Karpas-422 (cell line): ENCODE data around the gene IRF2BPL. TPM values are rescaled to one million over a fixed set of nuclear protein-coding genes. Genes with fewer than 3 reads are reported as not detected.
"Not testable (repeated sequence)": the region's sequence is repeated elsewhere in the genome, so short reads cannot be mapped to it uniquely, and the experiment has no call there.

Source experiments
- DNase-seq: peaks from one replicate; pipeline ENCODE4 v3.0.0-alpha.2; 2015
- H2AFZ ChIP-seq: fragments of 200-600 bp; sonication (generic); 2 replicates; pipeline ENCODE4 v1.6.1; 2014; ENCODE audit warnings: antibody characterized with exemption, low read length, mixed read lengths
- H3K27ac ChIP-seq: fragments of 200-600 bp; sonication (generic); 2 replicates; pipeline ENCODE4 v1.5.1; 2014; ENCODE audit warnings: mild to moderate bottlenecking, low read length, moderate library complexity
- H3K27me3 ChIP-seq: fragments of 200-600 bp; sonication (generic); 2 replicates; pipeline ENCODE4 v1.6.1; 2014; ENCODE audit warnings: low read length, mixed read lengths
- H3K36me3 ChIP-seq: fragments of 200-600 bp; sonication (generic); 2 replicates; pipeline ENCODE4 v1.6.1; 2014; ENCODE audit warnings: low read length, mixed read lengths; ENCODE audit not compliant: insufficient read depth
- H3K4me1 ChIP-seq: fragments of 200-600 bp; sonication (generic); 2 replicates; pipeline ENCODE4 v1.6.1; 2014; ENCODE audit warnings: mild to moderate bottlenecking, low read length, mixed read lengths
- H3K4me2 ChIP-seq: fragments of 200-600 bp; sonication (generic); 2 replicates; pipeline ENCODE4 v1.6.1; 2014; ENCODE audit warnings: low read length, low read depth, mild to moderate bottlenecking; ENCODE audit not compliant: poor library complexity, severe bottlenecking
- H3K4me3 ChIP-seq: fragments of 200-600 bp; sonication (generic); 2 replicates; pipeline ENCODE4 v1.5.1; 2014; ENCODE audit warnings: mild to moderate bottlenecking, antibody characterized with exemption, low read length, mixed read lengths
- H3K79me2 ChIP-seq: fragments of 200-600 bp; sonication (generic); 2 replicates; pipeline ENCODE4 v1.6.1; 2014; ENCODE audit warnings: mild to moderate bottlenecking, low read length, mixed read lengths
- H3K9ac ChIP-seq: fragments of 200-600 bp; sonication (generic); 2 replicates; pipeline ENCODE4 v1.6.0; 2014; ENCODE audit warnings: low read length
- H3K9me2 ChIP-seq: fragments of 200-600 bp; sonication (generic), shearing (Covaris generic); replicated peaks from 2 replicates; pipeline ENCODE4 v1.6.0; 2014; ENCODE audit warnings: mild to moderate bottlenecking, low read length, moderate library complexity; ENCODE audit not compliant: insufficient read depth
- H3K9me3 ChIP-seq: fragments of 300-700, 200-600 bp; sonication (generic); 2 replicates; pipeline ENCODE4 v1.6.1; 2014; ENCODE audit warnings: low read length, mixed read lengths
- H4K20me1 ChIP-seq: fragments of 200-600 bp; sonication (generic); 2 replicates; pipeline ENCODE4 v1.6.1; 2014; ENCODE audit warnings: mild to moderate bottlenecking, antibody characterized with exemption, low read length, low read depth; ENCODE audit not compliant: insufficient read depth
- total RNA-seq: library from RNA; depleted of rRNA; stranded (reverse); fragments of >200 nt; shearing (Covaris generic); gene quantifications from 2 replicates; pipeline ENCODE4 v1.2.3, GENCODE V29; 2014; ENCODE audit warnings: low replicate concordance

IRF2BPL gene
- total RNA-seq, 1 experiment from 2014 or later = 11.8 TPM

DNA sequence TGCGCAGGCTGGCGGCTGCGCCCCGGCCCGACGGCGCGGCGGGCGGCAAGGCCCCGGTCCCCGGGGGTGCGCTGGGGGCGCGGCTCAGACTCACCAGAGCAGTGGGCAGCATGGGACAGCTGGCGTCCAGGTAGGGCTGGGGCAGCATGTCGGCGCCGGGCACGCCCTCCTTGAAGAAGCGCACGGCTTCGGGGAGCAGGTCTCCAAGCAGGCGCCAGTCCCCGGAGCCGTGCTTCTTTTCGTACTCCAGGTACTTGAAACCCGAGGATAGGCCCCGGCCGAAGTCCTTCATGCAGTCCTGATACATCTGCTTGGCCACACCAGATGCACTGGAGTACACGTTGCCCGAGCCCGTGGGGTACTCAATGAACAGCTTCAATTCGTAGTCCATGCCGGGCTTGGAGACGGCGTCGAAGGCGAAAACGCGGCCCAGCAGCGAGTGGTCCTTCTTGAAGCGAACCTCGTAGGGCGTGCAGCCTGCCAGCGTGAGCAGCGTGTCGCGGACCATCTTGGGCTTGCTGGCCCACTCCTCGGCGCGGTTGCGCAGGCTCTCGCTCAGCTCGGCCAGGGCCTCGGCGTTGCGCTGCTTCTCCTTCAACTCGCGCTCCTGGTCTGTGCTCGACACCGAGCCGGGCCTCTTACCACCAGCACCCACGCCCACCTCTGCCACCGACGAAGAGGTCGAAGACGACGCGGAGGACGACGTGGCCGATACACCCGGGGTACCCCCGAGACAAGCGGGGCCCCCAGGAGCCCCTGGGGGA is 2.2 kb downstream of the IRF2BPL start:
- Histone ChIP-seq H3K9ac (no peak overlapping the region), H3K36me3 (0 out of 2 replicates have a peak, but pooled peaks cover 10% of the 10 kb centered on the region), H3K4me2 (no peak overlapping the region), H3K9me3 (no peaks in the 10 kb centered on the region), H3K27me3 (no peaks in the 10 kb centered on the region), H3K27ac (no peak overlapping the region), H3K9me2 (no peaks in the 10 kb centered on the region), H4K20me1 (peaks cover 28% of the 10 kb centered on the region), H3K4me1 (peaks cover 26% of the 10 kb centered on the region), H3K79me2 (peaks cover 8% of the 10 kb centered on the region; the same call in 1 of the 2 replicates), H3K4me3 (no peak overlapping the region), H2AFZ (no peak overlapping the region)
- DNase-seq = no peak

- Histone ChIP-seq H3K27me3 (no peaks in the 10 kb centered on the region), H3K4me2 (no peak overlapping the region), H3K4me1 (peaks cover 26% of the 10 kb centered on the region), H3K4me3 (no peak overlapping the region), H3K79me2 (peaks cover 8% of the 10 kb centered on the region; the same call in 1 of the 2 replicates), H3K36me3 (0 out of 2 replicates have a peak, but pooled peaks cover 10% of the 10 kb centered on the region), H3K27ac (no peak overlapping the region), H3K9ac (no peak overlapping the region), H3K9me2 (no peaks in the 10 kb centered on the region), H4K20me1 (peaks cover 28% of the 10 kb centered on the region), H3K9me3 (no peaks in the 10 kb centered on the region), H2AFZ (no peak overlapping the region)
- no peak for DNase-seq
Observed at GRCh38 chr14:77025744-77026165, 2.8 kb downstream of the IRF2BPL start.

DNA sequence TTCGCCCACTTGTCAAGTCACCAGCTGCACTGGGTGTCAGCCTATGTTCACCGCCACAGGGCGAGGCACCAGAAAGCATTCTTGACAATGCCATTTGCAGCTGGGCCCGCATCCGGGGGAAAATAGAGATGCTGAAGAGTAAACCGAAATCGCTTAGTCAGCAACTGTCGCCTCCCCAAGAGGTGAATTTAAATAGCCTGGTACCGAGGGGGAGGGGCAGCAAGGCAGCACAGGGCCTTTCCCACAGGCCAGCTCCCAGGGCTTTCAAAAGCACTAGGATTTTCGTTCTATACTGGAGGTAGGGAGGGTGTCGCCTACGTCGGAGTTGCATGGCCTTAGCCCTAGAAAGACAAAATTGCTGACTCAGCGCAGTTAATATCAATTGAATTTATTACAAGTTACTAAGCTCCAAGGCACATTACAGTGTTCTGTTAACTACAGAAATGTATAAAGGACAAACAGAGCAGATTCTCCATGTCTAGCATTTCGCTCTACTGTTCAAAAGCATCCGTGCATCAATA is 4.3 kb downstream of the IRF2BPL start:
- Histone ChIP-seq H3K9me3 (no peaks in the 10 kb centered on the region), H3K79me2 (peaks cover 8% of the 10 kb centered on the region; the same call in 1 of the 2 replicates), H3K27ac (no peak overlapping the region), H3K9ac (no peak overlapping the region), H3K4me3 (no peak overlapping the region), H3K4me2 (no peak overlapping the region), H3K4me1 (peaks cover 21% of the 10 kb centered on the region), H3K36me3 (0 out of 2 replicates have a peak, but pooled peaks cover 10% of the 10 kb centered on the region), H3K27me3 (no peaks in the 10 kb centered on the region), H4K20me1 (peaks cover 28% of the 10 kb centered on the region), H3K9me2 (no peaks in the 10 kb centered on the region), H2AFZ (no peak overlapping the region)
- no peak for DNase-seq

DNA sequence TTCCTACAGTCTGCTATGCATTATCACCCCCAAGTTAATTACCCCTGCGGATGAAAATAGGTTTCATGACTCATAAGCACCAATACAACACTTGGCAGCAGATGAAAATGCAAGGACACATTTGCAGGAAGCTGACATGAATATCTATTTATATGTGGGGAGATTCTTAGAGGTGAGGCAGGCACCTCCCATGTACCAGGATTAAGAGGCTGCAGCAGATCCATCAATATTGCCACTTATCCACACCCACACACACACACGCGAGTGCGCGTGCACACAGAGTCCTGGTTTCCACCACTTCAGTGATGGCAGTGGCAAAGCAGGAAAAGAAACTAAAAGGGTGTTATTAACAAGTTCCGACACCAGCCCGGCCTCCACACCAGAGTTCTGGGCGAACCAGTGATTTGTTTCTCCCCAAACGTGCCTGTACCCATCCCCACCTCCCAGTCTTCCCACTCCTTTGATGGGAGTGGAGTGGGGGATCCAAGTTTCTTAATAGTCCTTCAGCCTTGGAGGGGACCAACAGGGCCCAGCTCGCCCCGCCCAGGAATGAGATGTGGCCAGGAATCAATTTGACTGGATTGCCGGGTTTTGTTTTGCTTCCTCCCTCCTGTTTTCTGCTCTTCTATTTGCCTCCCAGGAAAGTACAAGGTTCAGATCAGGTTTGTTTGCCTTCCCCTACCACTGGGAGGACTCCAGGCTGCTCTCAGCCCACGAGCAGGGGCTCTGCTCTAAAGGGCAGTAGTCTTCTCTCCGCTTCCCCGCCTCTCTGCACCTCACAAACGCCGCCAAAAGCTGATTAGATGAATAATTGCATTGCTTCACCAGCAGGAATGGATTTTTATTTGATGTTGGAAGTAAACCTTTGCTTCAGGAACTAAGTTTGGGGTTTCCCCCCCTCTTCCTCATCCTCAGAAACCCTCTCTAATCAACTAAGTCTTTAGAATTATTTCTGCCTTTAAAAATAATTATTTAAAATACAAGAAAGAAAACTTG is 5.2 kb downstream of the IRF2BPL start:
- no peak overlapping the region for H3K9ac ChIP-seq
- H3K36me3 ChIP-seq = 0 out of 2 replicates have a peak, but pooled peaks cover 10% of the 10 kb centered on the region
- H3K4me3 ChIP-seq = no peak overlapping the region
- DNase-seq = no peak
- peaks cover 28% of the 10 kb centered on the region for H4K20me1 ChIP-seq
- H3K9me3 ChIP-seq = no peaks in the 10 kb centered on the region
- H3K79me2 ChIP-seq = peaks cover 8% of the 10 kb centered on the region; the same call in 1 of the 2 replicates
- no peaks in the 10 kb centered on the region for H3K9me2 ChIP-seq
- peaks cover 16% of the 10 kb centered on the region for H3K4me1 ChIP-seq
- H2AFZ ChIP-seq = no peak overlapping the region
- no peak overlapping the region for H3K4me2 ChIP-seq
- H3K27me3 ChIP-seq = no peaks in the 10 kb centered on the region
- no peak overlapping the region for H3K27ac ChIP-seq

- Histone ChIP-seq H3K9me3 (no peaks in the 10 kb centered on the region), H4K20me1 (peaks cover 28% of the 10 kb centered on the region), H3K9ac (no peak overlapping the region), H3K9me2 (no peaks in the 10 kb centered on the region), H3K79me2 (no peaks in the 10 kb centered on the region), H3K4me1 (peaks cover 8% of the 10 kb centered on the region), H3K4me2 (no peak overlapping the region), H3K27ac (no peak overlapping the region), H3K27me3 (no peaks in the 10 kb centered on the region), H2AFZ (no peak overlapping the region), H3K36me3 (0 out of 2 replicates have a peak, but pooled peaks cover 10% of the 10 kb centered on the region), H3K4me3 (no peak overlapping the region)
- DNase-seq = no peak
Observed at GRCh38 chr14:77022236-77022852, 6.2 kb downstream of the IRF2BPL start.

DNA sequence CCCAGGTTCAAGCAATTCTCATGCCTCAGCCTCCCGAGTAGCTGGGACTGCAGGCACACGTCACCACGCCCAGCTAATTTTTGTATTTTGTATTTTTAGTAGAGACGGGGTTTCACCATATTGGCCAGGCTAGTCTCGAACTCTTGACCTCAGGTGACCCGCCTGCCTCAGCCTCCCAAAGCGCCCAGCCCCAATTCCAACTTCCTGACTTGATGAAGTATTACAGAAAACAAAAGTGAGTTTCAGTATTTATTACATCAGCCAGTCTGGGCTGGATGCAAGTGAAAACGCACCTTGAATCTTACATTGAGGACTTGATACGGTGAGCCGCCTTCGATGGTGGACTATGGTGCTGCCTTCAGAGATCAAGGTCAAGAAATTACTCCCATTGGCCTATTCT is 7.1 kb downstream of the IRF2BPL start:
- not testable (repeated sequence) for H3K9me2 ChIP-seq, H3K4me2 ChIP-seq, H3K4me3 ChIP-seq, H3K27ac ChIP-seq, H3K9me3 ChIP-seq, H3K4me1 ChIP-seq, DNase-seq, H3K27me3 ChIP-seq, H2AFZ ChIP-seq, H3K9ac ChIP-seq, H3K79me2 ChIP-seq, H3K36me3 ChIP-seq
- H4K20me1 ChIP-seq = peaks cover 23% of the 10 kb centered on the region

- Histone ChIP-seq H4K20me1 (0 out of 2 replicates have a peak, but pooled peaks cover 3% of the 10 kb centered on the region), H3K9ac (no peak overlapping the region), H3K4me3 (no peak overlapping the region), H3K36me3 (no peaks in the 10 kb centered on the region), H3K9me2 (no peaks in the 10 kb centered on the region), H2AFZ (no peak overlapping the region), H3K27ac (no peak overlapping the region), H3K9me3 (no peaks in the 10 kb centered on the region), H3K4me2 (no peak overlapping the region), H3K27me3 (no peaks in the 10 kb centered on the region; the same call in 1 of the 2 replicates), H3K79me2 (no peaks in the 10 kb centered on the region), H3K4me1 (no peaks in the 10 kb centered on the region)
- no peak for DNase-seq
Observed at GRCh38 chr14:77018785-77019184, 9.7 kb downstream of the IRF2BPL start.
